Measurements from ENCODE around the gene ARMH3.

GRCh38 chr10:101939729-101940128 lies 116.2 kb downstream of the ARMH3 start:
- TF ChIP-seq MYC (IDR thresholded peaks at IDR 0.05; ENCODE audit: low read depth, low read length) (no peak), CTCF (IDR thresholded peaks at IDR 0.05; ENCODE audit: low read depth, low read length) (no peak), POLR2A (IDR thresholded peaks at IDR 0.05; ENCODE audit: extremely low read depth, insufficient read length) (no peak), MAX (IDR thresholded peaks at IDR 0.05; ENCODE audit: low read depth, low read length) (no peak)
